Measurements from ENCODE around the gene TGFBR2. TPM values are rescaled to one million over a fixed set of nuclear protein-coding genes. Genes with fewer than 3 reads are reported as not detected.

TGFBR2 gene
- total RNA-seq, 1 experiment from 2014 or later = not detected

- H3K9me2 ChIP-seq (replicated peaks; ENCODE audit: insufficient read depth, low read length) = no peaks in the 10 kb centered on the region
- no peaks in the 10 kb centered on the region for H3K9me3 ChIP-seq (ENCODE audit: low read length)
- H3K4me2 ChIP-seq (ENCODE audit: low read depth, low read length, poor library complexity, severe bottlenecking) = no peak overlapping the region
- no peaks in the 10 kb centered on the region for H3K79me2 ChIP-seq (ENCODE audit: low read length)
- H3K9ac ChIP-seq (ENCODE audit: low read length) = no peak overlapping the region
- H2AFZ ChIP-seq (ENCODE audit: low read length) = no peak overlapping the region
- DNase-seq = no peak
- H4K20me1 ChIP-seq (ENCODE audit: insufficient read depth, low read depth, low read length) = no peaks in the 10 kb centered on the region
- no peaks in the 10 kb centered on the region for H3K27me3 ChIP-seq (ENCODE audit: low read length)
- H3K4me1 ChIP-seq (ENCODE audit: low read length) = no peaks in the 10 kb centered on the region
- H3K36me3 ChIP-seq (ENCODE audit: insufficient read depth, low read length) = no peaks in the 10 kb centered on the region
- no peak overlapping the region for H3K4me3 ChIP-seq (ENCODE audit: low read length)
- H3K27ac ChIP-seq (ENCODE audit: low read length) = no peak overlapping the region
Measured at GRCh38 chr3:30632521-30632920, 26.1 kb downstream of the TGFBR2 start.

- no peaks in the 10 kb centered on the region for H3K27me3 ChIP-seq (ENCODE audit: low read length)
- no peak overlapping the region for H3K9ac ChIP-seq (ENCODE audit: low read length)
- H3K4me3 ChIP-seq (ENCODE audit: low read length) = no peak overlapping the region
- H3K9me2 ChIP-seq (replicated peaks; ENCODE audit: insufficient read depth, low read length) = no peaks in the 10 kb centered on the region
- H3K4me2 ChIP-seq (ENCODE audit: low read depth, low read length, poor library complexity, severe bottlenecking) = no peak overlapping the region
- H3K9me3 ChIP-seq (ENCODE audit: low read length) = no peaks in the 10 kb centered on the region
- H3K4me1 ChIP-seq (ENCODE audit: low read length) = no peaks in the 10 kb centered on the region
- no peak overlapping the region for H3K27ac ChIP-seq (ENCODE audit: low read length)
- H3K36me3 ChIP-seq (ENCODE audit: insufficient read depth, low read length) = no peaks in the 10 kb centered on the region
- H2AFZ ChIP-seq (ENCODE audit: low read length) = no peak overlapping the region
- H3K79me2 ChIP-seq (ENCODE audit: low read length) = no peaks in the 10 kb centered on the region
- no peaks in the 10 kb centered on the region for H4K20me1 ChIP-seq (ENCODE audit: insufficient read depth, low read depth, low read length)
- DNase-seq = no peak
Measured at GRCh38 chr3:30633718-30634117, 27.3 kb downstream of the TGFBR2 start.

GRCh38 chr3:30634761-30635735, 28.6 kb downstream of the TGFBR2 start:
- no peaks in the 10 kb centered on the region for H3K9me2 ChIP-seq (replicated peaks; ENCODE audit: insufficient read depth, low read length)
- H3K4me1 ChIP-seq (ENCODE audit: low read length) = no peaks in the 10 kb centered on the region
- H3K36me3 ChIP-seq (ENCODE audit: insufficient read depth, low read length) = no peaks in the 10 kb centered on the region
- no peak overlapping the region for H3K4me3 ChIP-seq (ENCODE audit: low read length)
- no peaks in the 10 kb centered on the region for H4K20me1 ChIP-seq (ENCODE audit: insufficient read depth, low read depth, low read length)
- H3K27ac ChIP-seq (ENCODE audit: low read length) = no peak overlapping the region
- no peaks in the 10 kb centered on the region for H3K79me2 ChIP-seq (ENCODE audit: low read length)
- no peaks in the 10 kb centered on the region for H3K27me3 ChIP-seq (ENCODE audit: low read length)
- no peak for DNase-seq
- no peak overlapping the region for H3K4me2 ChIP-seq (ENCODE audit: low read depth, low read length, poor library complexity, severe bottlenecking)
- no peak overlapping the region for H2AFZ ChIP-seq (ENCODE audit: low read length)
- no peak overlapping the region for H3K9ac ChIP-seq (ENCODE audit: low read length)
- H3K9me3 ChIP-seq (ENCODE audit: low read length) = no peaks in the 10 kb centered on the region

- no peak overlapping the region for H3K9ac ChIP-seq (ENCODE audit: low read length)
- H3K9me2 ChIP-seq (replicated peaks; ENCODE audit: insufficient read depth, low read length) = no peaks in the 10 kb centered on the region
- H3K79me2 ChIP-seq (ENCODE audit: low read length) = no peaks in the 10 kb centered on the region
- H3K4me1 ChIP-seq (ENCODE audit: low read length) = no peaks in the 10 kb centered on the region
- H3K27me3 ChIP-seq (ENCODE audit: low read length) = no peaks in the 10 kb centered on the region
- no peaks in the 10 kb centered on the region for H3K9me3 ChIP-seq (ENCODE audit: low read length)
- H3K4me2 ChIP-seq (ENCODE audit: low read depth, low read length, poor library complexity, severe bottlenecking) = no peak overlapping the region
- no peaks in the 10 kb centered on the region for H3K36me3 ChIP-seq (ENCODE audit: insufficient read depth, low read length)
- no peak overlapping the region for H3K27ac ChIP-seq (ENCODE audit: low read length)
- DNase-seq = no peak
- no peak overlapping the region for H3K4me3 ChIP-seq (ENCODE audit: low read length)
- no peak overlapping the region for H2AFZ ChIP-seq (ENCODE audit: low read length)
- no peaks in the 10 kb centered on the region for H4K20me1 ChIP-seq (ENCODE audit: insufficient read depth, low read depth, low read length)
Measured at GRCh38 chr3:30637310-30638219, 31.2 kb downstream of the TGFBR2 start.

GRCh38 chr3:30638685-30639412, 32.4 kb downstream of the TGFBR2 start:
- no peaks in the 10 kb centered on the region for H3K9me3 ChIP-seq (ENCODE audit: low read length)
- H2AFZ ChIP-seq (ENCODE audit: low read length) = no peak overlapping the region
- H3K36me3 ChIP-seq (ENCODE audit: insufficient read depth, low read length) = no peaks in the 10 kb centered on the region
- no peaks in the 10 kb centered on the region for H4K20me1 ChIP-seq (ENCODE audit: insufficient read depth, low read depth, low read length)
- H3K9me2 ChIP-seq (replicated peaks; ENCODE audit: insufficient read depth, low read length) = no peaks in the 10 kb centered on the region
- H3K27ac ChIP-seq (ENCODE audit: low read length) = no peak overlapping the region
- H3K4me1 ChIP-seq (ENCODE audit: low read length) = no peaks in the 10 kb centered on the region
- no peaks in the 10 kb centered on the region for H3K27me3 ChIP-seq (ENCODE audit: low read length)
- no peak for DNase-seq
- no peak overlapping the region for H3K4me2 ChIP-seq (ENCODE audit: low read depth, low read length, poor library complexity, severe bottlenecking)
- no peak overlapping the region for H3K4me3 ChIP-seq (ENCODE audit: low read length)
- no peak overlapping the region for H3K9ac ChIP-seq (ENCODE audit: low read length)
- no peaks in the 10 kb centered on the region for H3K79me2 ChIP-seq (ENCODE audit: low read length)

- Histone ChIP-seq H3K4me3 (ENCODE audit: low read length) (no peak overlapping the region), H3K4me1 (ENCODE audit: low read length) (no peaks in the 10 kb centered on the region), H3K4me2 (ENCODE audit: low read depth, low read length, poor library complexity, severe bottlenecking) (no peak overlapping the region), H3K27ac (ENCODE audit: low read length) (no peak overlapping the region), H3K9ac (ENCODE audit: low read length) (no peak overlapping the region), H2AFZ (ENCODE audit: low read length) (no peak overlapping the region), H3K9me2 (replicated peaks; ENCODE audit: insufficient read depth, low read length) (no peaks in the 10 kb centered on the region), H3K27me3 (ENCODE audit: low read length) (no peaks in the 10 kb centered on the region), H4K20me1 (ENCODE audit: insufficient read depth, low read depth, low read length) (no peaks in the 10 kb centered on the region), H3K79me2 (ENCODE audit: low read length) (no peaks in the 10 kb centered on the region), H3K36me3 (ENCODE audit: insufficient read depth, low read length) (no peaks in the 10 kb centered on the region), H3K9me3 (ENCODE audit: low read length) (no peaks in the 10 kb centered on the region)
- no peak for DNase-seq
Measured at GRCh38 chr3:30639937-30640336, 33.5 kb downstream of the TGFBR2 start.

- no peaks in the 10 kb centered on the region for H3K4me1 ChIP-seq (ENCODE audit: low read length)
- no peaks in the 10 kb centered on the region for H3K79me2 ChIP-seq (ENCODE audit: low read length)
- H3K9me3 ChIP-seq (ENCODE audit: low read length) = no peaks in the 10 kb centered on the region
- no peaks in the 10 kb centered on the region for H3K36me3 ChIP-seq (ENCODE audit: insufficient read depth, low read length)
- H2AFZ ChIP-seq (ENCODE audit: low read length) = no peak overlapping the region
- H3K9ac ChIP-seq (ENCODE audit: low read length) = no peak overlapping the region
- H4K20me1 ChIP-seq (ENCODE audit: insufficient read depth, low read depth, low read length) = no peaks in the 10 kb centered on the region
- no peak overlapping the region for H3K27ac ChIP-seq (ENCODE audit: low read length)
- no peak for DNase-seq
- H3K4me3 ChIP-seq (ENCODE audit: low read length) = no peak overlapping the region
- no peak overlapping the region for H3K4me2 ChIP-seq (ENCODE audit: low read depth, low read length, poor library complexity, severe bottlenecking)
- no peaks in the 10 kb centered on the region for H3K9me2 ChIP-seq (replicated peaks; ENCODE audit: insufficient read depth, low read length)
- H3K27me3 ChIP-seq (ENCODE audit: low read length) = no peaks in the 10 kb centered on the region
Measured at GRCh38 chr3:30640851-30641250, 34.5 kb downstream of the TGFBR2 start.
